ENCODE measurements around the gene CTNND2.

CTNND2 gene

DNA sequence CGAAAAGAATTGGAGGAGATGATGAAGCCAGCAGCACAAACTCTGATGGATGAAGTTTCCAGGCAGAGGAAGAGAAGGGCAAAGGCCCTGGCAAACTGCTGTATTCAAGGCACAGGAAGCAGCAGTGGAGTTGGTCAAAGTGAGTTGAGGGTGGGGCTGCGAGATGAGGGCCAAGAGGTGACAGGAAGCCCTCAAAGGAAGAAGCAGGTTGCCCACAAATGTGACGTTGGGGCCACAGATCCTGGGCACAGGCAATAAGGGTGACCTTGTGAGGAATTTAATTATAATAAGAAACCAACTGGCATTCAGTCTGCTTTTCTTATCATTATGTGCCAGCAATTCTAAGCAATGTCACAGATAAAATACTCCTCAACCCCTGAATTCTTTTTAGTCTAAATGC is 261.8 kb downstream of the CTNND2 start:
- Histone ChIP-seq H2BK5ac (ENCODE audit: low read depth, low read length, poor library complexity, severe bottlenecking) (no peak overlapping the region), H3K27ac (ENCODE audit: low read length, poor library complexity, severe bottlenecking) (no peak overlapping the region), H2AFZ (ENCODE audit: low read depth, low read length) (no peak overlapping the region), H3K4ac (ENCODE audit: low read depth in 1 of 2, low read length in 2 of 2) (no peak overlapping the region), H2BK15ac (ENCODE audit: low read depth, poor library complexity, severe bottlenecking) (no peak overlapping the region), H2AK5ac (ENCODE audit: low read length, severe bottlenecking) (no peak overlapping the region), H4K8ac (ENCODE audit: low read length) (no peak overlapping the region), H3K18ac (ENCODE audit: low read depth in 1 of 2, low read length in 2 of 2) (no peak overlapping the region), H2BK120ac (ENCODE audit: low read depth, low read length) (no peak overlapping the region), H3K79me1 (replicated peaks; ENCODE audit: low read length, poor library complexity, severe bottlenecking) (no peaks in the 10 kb centered on the region), H3K36me3 (ENCODE audit: control insufficient read depth in 1 of 2, insufficient read depth in 2 of 2, low read depth in 1 of 2, low read length in 2 of 2) (no peaks in the 10 kb centered on the region), H2BK12ac (ENCODE audit: low read length in 2 of 2) (no peak overlapping the region), H3K9me3 (ENCODE audit: control insufficient read depth, low read length) (no peaks in the 10 kb centered on the region), H3K23ac (ENCODE audit: low read length in 2 of 2) (no peak overlapping the region), H3K27me3 (ENCODE audit: control insufficient read depth in 1 of 2, insufficient read depth in 1 of 2, low read length in 2 of 2) (no peaks in the 10 kb centered on the region), H3K4me2 (ENCODE audit: low read length, poor library complexity, severe bottlenecking) (no peak overlapping the region), H4K91ac (ENCODE audit: low read length) (no peak overlapping the region), H3K4me3 (ENCODE audit: insufficient read depth in 1 of 2, low read depth in 1 of 2, low read length in 2 of 2) (no peak overlapping the region), H3K14ac (ENCODE audit: low read length in 2 of 2) (no peak overlapping the region), H3K9ac (ENCODE audit: low read length) (no peak overlapping the region), H3K4me1 (ENCODE audit: control insufficient read depth, insufficient read depth, low read depth, low read length) (no peaks in the 10 kb centered on the region)
- WGBS = 58% methylated on average over 2 of the region's 3 CpGs
- DNase-seq = no peak

DNA sequence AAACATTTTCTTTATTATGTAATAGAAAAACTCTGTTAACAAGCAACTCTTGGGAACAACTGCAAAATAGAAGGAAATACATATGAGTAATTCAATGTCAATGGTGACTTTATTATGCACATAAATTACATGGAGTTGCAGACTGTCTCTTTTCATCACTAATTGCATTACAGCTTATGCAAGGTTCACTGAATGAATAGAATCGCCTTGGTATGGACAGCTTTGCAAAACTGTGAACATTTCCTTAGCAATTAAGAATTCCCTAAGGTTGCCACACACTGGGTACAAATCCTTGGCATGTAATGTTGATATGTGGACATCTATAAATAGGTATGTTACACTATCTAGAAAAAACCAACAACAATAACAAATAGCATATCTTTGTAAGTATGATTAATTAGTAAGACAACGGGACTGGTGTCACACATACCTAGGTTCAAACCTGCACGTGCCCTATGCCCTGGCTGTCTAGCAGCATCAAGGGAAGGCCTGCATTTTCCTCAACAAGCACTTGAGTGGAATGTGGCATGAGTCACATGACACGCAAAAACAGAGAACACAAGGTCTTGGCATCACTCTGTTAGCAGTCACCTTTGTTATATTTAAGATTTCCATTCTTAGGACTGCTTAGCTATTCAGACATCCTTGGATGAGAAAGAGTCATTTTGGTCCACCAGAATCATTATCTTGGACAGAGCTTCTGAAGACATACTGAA is 263.9 kb downstream of the CTNND2 start:
- H3K4me1 ChIP-seq (ENCODE audit: control insufficient read depth, insufficient read depth, low read depth, low read length) = no peaks in the 10 kb centered on the region
- H3K4ac ChIP-seq (ENCODE audit: low read depth in 1 of 2, low read length in 2 of 2) = no peak overlapping the region
- no peak overlapping the region for H4K8ac ChIP-seq (ENCODE audit: low read length)
- H2BK15ac ChIP-seq (ENCODE audit: low read depth, poor library complexity, severe bottlenecking) = no peak overlapping the region
- H2BK5ac ChIP-seq (ENCODE audit: low read depth, low read length, poor library complexity, severe bottlenecking) = no peak overlapping the region
- H4K91ac ChIP-seq (ENCODE audit: low read length) = no peak overlapping the region
- H3K36me3 ChIP-seq (ENCODE audit: control insufficient read depth in 1 of 2, insufficient read depth in 2 of 2, low read depth in 1 of 2, low read length in 2 of 2) = no peaks in the 10 kb centered on the region
- WGBS = 84% methylated on average over 4 of the region's 4 CpGs
- no peak overlapping the region for H3K23ac ChIP-seq (ENCODE audit: low read length in 2 of 2)
- no peak overlapping the region for H3K4me3 ChIP-seq (ENCODE audit: insufficient read depth in 1 of 2, low read depth in 1 of 2, low read length in 2 of 2)
- H2AFZ ChIP-seq (ENCODE audit: low read depth, low read length) = no peak overlapping the region
- H3K27ac ChIP-seq (ENCODE audit: low read length, poor library complexity, severe bottlenecking) = no peak overlapping the region
- no peak overlapping the region for H2AK5ac ChIP-seq (ENCODE audit: low read length, severe bottlenecking)
- no peak overlapping the region for H2BK12ac ChIP-seq (ENCODE audit: low read length in 2 of 2)
- H3K79me1 ChIP-seq (replicated peaks; ENCODE audit: low read length, poor library complexity, severe bottlenecking) = no peaks in the 10 kb centered on the region
- no peaks in the 10 kb centered on the region for H3K9me3 ChIP-seq (ENCODE audit: control insufficient read depth, low read length)
- H3K9ac ChIP-seq (ENCODE audit: low read length) = no peak overlapping the region
- DNase-seq = no peak
- H3K4me2 ChIP-seq (ENCODE audit: low read length, poor library complexity, severe bottlenecking) = no peak overlapping the region
- H3K27me3 ChIP-seq (ENCODE audit: control insufficient read depth in 1 of 2, insufficient read depth in 1 of 2, low read length in 2 of 2) = no peaks in the 10 kb centered on the region
- no peak overlapping the region for H2BK120ac ChIP-seq (ENCODE audit: low read depth, low read length)
- no peak overlapping the region for H3K14ac ChIP-seq (ENCODE audit: low read length in 2 of 2)
- H3K18ac ChIP-seq (ENCODE audit: low read depth in 1 of 2, low read length in 2 of 2) = no peak overlapping the region

DNA sequence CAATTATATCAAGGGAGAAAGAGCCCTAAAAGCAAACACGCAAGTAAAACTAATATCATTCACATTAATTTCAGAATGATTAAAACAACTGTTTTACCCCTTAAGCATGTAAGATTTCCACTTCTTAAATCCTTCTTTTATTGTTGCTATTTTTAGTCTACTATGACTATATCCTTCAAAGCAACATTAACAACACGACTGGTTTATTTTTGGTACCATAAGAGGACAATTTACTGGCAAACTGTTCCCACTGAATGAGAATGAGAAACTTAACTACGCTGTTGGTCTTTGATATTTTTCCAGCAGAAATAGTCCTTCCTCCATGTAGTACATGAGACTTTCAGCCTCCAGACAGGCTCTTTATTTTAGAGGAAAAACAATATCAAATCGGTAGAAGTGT is 281.5 kb downstream of the CTNND2 start:
- H3K79me1 ChIP-seq (replicated peaks; ENCODE audit: low read length, poor library complexity, severe bottlenecking) = no peaks in the 10 kb centered on the region
- H2AK5ac ChIP-seq (ENCODE audit: low read length, severe bottlenecking) = no peak overlapping the region
- no peak overlapping the region for H2AFZ ChIP-seq (ENCODE audit: low read depth, low read length)
- no peak overlapping the region for H4K8ac ChIP-seq (ENCODE audit: low read length)
- no peaks in the 10 kb centered on the region for H3K9me3 ChIP-seq (ENCODE audit: control insufficient read depth, low read length)
- H2BK12ac ChIP-seq (ENCODE audit: low read length in 2 of 2) = no peak overlapping the region
- no peak overlapping the region for H3K4me2 ChIP-seq (ENCODE audit: low read length, poor library complexity, severe bottlenecking)
- H3K4me1 ChIP-seq (ENCODE audit: control insufficient read depth, insufficient read depth, low read depth, low read length) = no peaks in the 10 kb centered on the region
- H3K9ac ChIP-seq (ENCODE audit: low read length) = no peak overlapping the region
- DNase-seq = no peak
- H2BK5ac ChIP-seq (ENCODE audit: low read depth, low read length, poor library complexity, severe bottlenecking) = no peak overlapping the region
- H3K14ac ChIP-seq (ENCODE audit: low read length in 2 of 2) = no peak overlapping the region
- H3K27ac ChIP-seq (ENCODE audit: low read length, poor library complexity, severe bottlenecking) = no peak overlapping the region
- no peak overlapping the region for H3K18ac ChIP-seq (ENCODE audit: low read depth in 1 of 2, low read length in 2 of 2)
- no peak overlapping the region for H4K91ac ChIP-seq (ENCODE audit: low read length)
- H3K23ac ChIP-seq (ENCODE audit: low read length in 2 of 2) = no peak overlapping the region
- no peak overlapping the region for H2BK120ac ChIP-seq (ENCODE audit: low read depth, low read length)
- no peak overlapping the region for H3K4ac ChIP-seq (ENCODE audit: low read depth in 1 of 2, low read length in 2 of 2)
- H3K4me3 ChIP-seq (ENCODE audit: insufficient read depth in 1 of 2, low read depth in 1 of 2, low read length in 2 of 2) = no peak overlapping the region
- 87% methylated on average over 3 of the region's 4 CpGs for WGBS
- no peaks in the 10 kb centered on the region for H3K27me3 ChIP-seq (ENCODE audit: control insufficient read depth in 1 of 2, insufficient read depth in 1 of 2, low read length in 2 of 2)
- H2BK15ac ChIP-seq (ENCODE audit: low read depth, poor library complexity, severe bottlenecking) = no peak overlapping the region
- no peaks in the 10 kb centered on the region for H3K36me3 ChIP-seq (ENCODE audit: control insufficient read depth in 1 of 2, insufficient read depth in 2 of 2, low read depth in 1 of 2, low read length in 2 of 2)

DNA sequence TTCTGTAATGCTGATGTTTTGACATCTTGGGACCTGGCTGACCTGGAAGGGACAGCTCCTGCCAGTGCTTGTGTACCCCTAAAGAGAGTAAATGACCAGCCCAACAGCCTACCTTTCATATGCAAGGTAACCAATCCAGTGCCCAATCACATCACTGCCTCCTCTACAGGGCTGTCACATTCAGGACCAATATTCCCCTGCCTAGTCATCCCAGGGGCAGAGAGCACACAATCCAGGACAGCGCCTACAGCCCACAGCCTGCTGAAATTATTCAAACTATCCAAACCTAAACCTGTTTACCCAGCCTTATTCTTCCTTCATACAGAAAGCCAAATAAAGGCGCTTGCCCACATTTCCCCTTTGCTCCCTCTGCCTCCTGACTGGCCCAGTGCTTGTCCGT is 284.1 kb downstream of the CTNND2 start:
- Histone ChIP-seq H3K9ac (ENCODE audit: low read length) (no peak overlapping the region), H3K27me3 (ENCODE audit: control insufficient read depth in 1 of 2, insufficient read depth in 1 of 2, low read length in 2 of 2) (no peaks in the 10 kb centered on the region), H2AFZ (ENCODE audit: low read depth, low read length) (no peak overlapping the region), H4K91ac (ENCODE audit: low read length) (no peak overlapping the region), H3K4ac (ENCODE audit: low read depth in 1 of 2, low read length in 2 of 2) (no peak overlapping the region), H3K14ac (ENCODE audit: low read length in 2 of 2) (no peak overlapping the region), H3K4me3 (ENCODE audit: insufficient read depth in 1 of 2, low read depth in 1 of 2, low read length in 2 of 2) (no peak overlapping the region), H4K8ac (ENCODE audit: low read length) (no peak overlapping the region), H2BK12ac (ENCODE audit: low read length in 2 of 2) (no peak overlapping the region), H3K23ac (ENCODE audit: low read length in 2 of 2) (no peak overlapping the region), H3K79me1 (replicated peaks; ENCODE audit: low read length, poor library complexity, severe bottlenecking) (no peaks in the 10 kb centered on the region), H3K18ac (ENCODE audit: low read depth in 1 of 2, low read length in 2 of 2) (no peak overlapping the region), H2AK5ac (ENCODE audit: low read length, severe bottlenecking) (no peak overlapping the region), H3K4me2 (ENCODE audit: low read length, poor library complexity, severe bottlenecking) (no peak overlapping the region), H3K9me3 (ENCODE audit: control insufficient read depth, low read length) (no peaks in the 10 kb centered on the region), H3K27ac (ENCODE audit: low read length, poor library complexity, severe bottlenecking) (no peak overlapping the region), H2BK120ac (ENCODE audit: low read depth, low read length) (no peak overlapping the region), H2BK15ac (ENCODE audit: low read depth, poor library complexity, severe bottlenecking) (no peak overlapping the region), H3K4me1 (ENCODE audit: control insufficient read depth, insufficient read depth, low read depth, low read length) (no peaks in the 10 kb centered on the region), H2BK5ac (ENCODE audit: low read depth, low read length, poor library complexity, severe bottlenecking) (no peak overlapping the region), H3K36me3 (ENCODE audit: control insufficient read depth in 1 of 2, insufficient read depth in 2 of 2, low read depth in 1 of 2, low read length in 2 of 2) (no peaks in the 10 kb centered on the region)
- no peak for DNase-seq
- 62% methylated on average over 2 of the region's 3 CpGs for WGBS
